Caco-2 (cell line): ENCODE data around the gene PRPF38B. TPM values are rescaled to one million over a fixed set of nuclear protein-coding genes. Genes with fewer than 3 reads are reported as not detected.

Source experiments
- BruUV-seq: library from RNA; stranded (reverse); fragments of 400-500 nt; replicated peaks from 2 replicates; lab custom pipeline; 2021; lab: Mats Ljungman, UMichigan
- CTCF ChIA-PET: fragments of 300-600 bp; sonication (Branson Sonifier 250); formaldehyde crosslinking; loops from one replicate; lab custom pipeline; 2022; ENCODE audit warnings: antibody characterized with exemption; lab: Charles Lee
- POLR2A ChIA-PET: fragments of 300-600 bp; sonication (Branson Sonifier 250); formaldehyde crosslinking; loops from one replicate; lab custom pipeline; 2022; ENCODE audit warnings: antibody characterized with exemption; lab: Charles Lee
- DNase-seq, 2 experiments: peaks; one replicate each; pipeline versions ENCODE4 v3.0.0 to v3.0.0-alpha.2; 2020 to 2022
- H3K27me3 ChIP-seq: replicated peaks from 2 replicates; pipeline ENCODE4 v1.6.0; 2011; ENCODE audit warnings: low read length; ENCODE audit not compliant: control insufficient read depth, insufficient read depth
- H3K36me3 ChIP-seq: 2 replicates; pipeline ENCODE4 v1.5.1; 2011; ENCODE audit warnings: low read length; ENCODE audit not compliant: control insufficient read depth, insufficient read depth
- H3K4me1 ChIP-seq: fragments of 250-450 bp; sonication (Bioruptor Pico); 2 replicates; pipeline ENCODE4 v1.5.1; 2020; ENCODE audit warnings: mild to moderate bottlenecking
- H3K4me3 ChIP-seq: 2 replicates; pipeline ENCODE4 v1.5.1; 2011; ENCODE audit warnings: low read depth, mild to moderate bottlenecking, control low read depth, low read length
- H3K9me3 ChIP-seq: fragments of 250-450 bp; sonication (Bioruptor Pico); 2 replicates; pipeline ENCODE4 v1.5.1; 2020; ENCODE audit warnings: mild to moderate bottlenecking, moderate library complexity
- H3K27ac Mint-ChIP-seq: one replicate; pipeline ENCODE4 v1.8.0; 2022; ENCODE audit warnings: mixed read lengths; ENCODE audit not compliant: unreplicated experiment
- H3K27me3 Mint-ChIP-seq: one replicate; pipeline ENCODE4 v1.8.0; 2022; ENCODE audit warnings: mixed read lengths; ENCODE audit not compliant: insufficient read depth, unreplicated experiment
- H3K36me3 Mint-ChIP-seq: one replicate; pipeline ENCODE4 v1.8.0; 2022; ENCODE audit warnings: mild to moderate bottlenecking, mixed read lengths; ENCODE audit not compliant: insufficient read depth, unreplicated experiment
- H3K4me1 Mint-ChIP-seq: one replicate; pipeline ENCODE4 v1.8.0; 2022; ENCODE audit warnings: low read depth, mixed read lengths; ENCODE audit not compliant: unreplicated experiment
- H3K4me3 Mint-ChIP-seq: one replicate; pipeline ENCODE4 v1.8.0; 2022; ENCODE audit warnings: mild to moderate bottlenecking, moderate library complexity, mixed read lengths; ENCODE audit not compliant: unreplicated experiment
- H3K9me3 Mint-ChIP-seq: one replicate; pipeline ENCODE4 v1.8.0; 2022; ENCODE audit warnings: mixed read lengths; ENCODE audit not compliant: unreplicated experiment
- CTCF ChIP-seq, 2 experiments: fragments of 200-600 bp in 1 of 2; IDR thresholded peaks; 1 replicate in 1 of 2; 2 replicates in 1 of 2; pipeline versions ENCODE4 v1.5.1 to v1.8.0; 2011 to 2022; ENCODE audit warnings: antibody characterized with exemption in 1 of 2, control low read depth in 1 of 2, inconsistent platforms in 1 of 2, low read depth in 1 of 2, low read length in 1 of 2, mild to moderate bottlenecking in 1 of 2, moderate library complexity in 1 of 2; ENCODE audit not compliant: insufficient read depth in 1 of 2, severe bottlenecking in 1 of 2, unreplicated experiment in 1 of 2
- intact Hi-C: fragments of 100-400 bp; cut with micrococcal nuclease; formaldehyde crosslinking; loops from one replicate; pipeline ENCODE4 v1.10.0; 2022; ENCODE audit not compliant: unreplicated experiment
- total RNA-seq: library from RNA; stranded (reverse); gene quantifications from 2 replicates; pipeline ENCODE4 v1.2.3, GENCODE V29; 2022

PRPF38B gene
- total RNA-seq, 1 experiment from 2014 or later = 37.7 TPM

GRCh38 chr1:108749081-108749480, 57.0 kb downstream of the PRPF38B start:
- Histone ChIP-seq H3K9me3 (no peaks in the 10 kb centered on the region), H3K27me3 (no peaks in the 10 kb centered on the region), H3K4me1 (no peaks in the 10 kb centered on the region), H3K4me3 (no peak overlapping the region), H3K36me3 (no peaks in the 10 kb centered on the region)
- Mint-ChIP-seq H3K9me3 (no peaks in the 10 kb centered on the region), H3K27me3 (no peaks in the 10 kb centered on the region), H3K4me3 (no peak overlapping the region), H3K4me1 (peaks cover 9% of the 10 kb centered on the region), H3K27ac (no peak overlapping the region), H3K36me3 (peaks cover 12% of the 10 kb centered on the region)
- ChIA-PET POLR2A (no interaction called here), CTCF (no interaction called here)
- intact Hi-C loops = loop anchor here (5.0 kb wide), 1 partner anchor 57 kb away; the partner anchor contains the start of gene PRPF38B
- BruUV-seq = no TSS peak
- TF ChIP-seq CTCF (IDR thresholded peaks at IDR 0.05; ENCODE audit: insufficient read depth in 1 of 2, low read depth in 1 of 2, low read length in 1 of 2, severe bottlenecking in 1 of 2, unreplicated experiment in 1 of 2) = no peak
- DNase-seq = no peak

GRCh38 chr1:108750476-108751181, 58.5 kb downstream of the PRPF38B start:
- no peak for TF ChIP-seq CTCF (IDR thresholded peaks at IDR 0.05; ENCODE audit: insufficient read depth in 1 of 2, low read depth in 1 of 2, low read length in 1 of 2, severe bottlenecking in 1 of 2, unreplicated experiment in 1 of 2)
- peaks cover 12% of the 10 kb centered on the region for H3K36me3 Mint-ChIP-seq
- Histone ChIP-seq H3K27me3 (no peaks in the 10 kb centered on the region), H3K36me3 (no peaks in the 10 kb centered on the region), H3K4me3 (no peak overlapping the region), H3K9me3 (no peaks in the 10 kb centered on the region), H3K4me1 (no peaks in the 10 kb centered on the region)
- BruUV-seq = no TSS peak
- ChIA-PET POLR2A (no interaction called here), CTCF (no interaction called here)
- H3K4me1 Mint-ChIP-seq = peaks cover 9% of the 10 kb centered on the region
- no peak for DNase-seq
- no peak overlapping the region for H3K4me3 Mint-ChIP-seq
- intact Hi-C loops = no loop called here
- H3K27ac Mint-ChIP-seq = no peak overlapping the region
- H3K27me3 Mint-ChIP-seq = no peaks in the 10 kb centered on the region
- H3K9me3 Mint-ChIP-seq = no peaks in the 10 kb centered on the region

Other genes starting within 250 kb of the PRPF38B start
- 0.57 and 0.84 TPM in 2 replicates for gene NBPF6, start 242.0 kb upstream of the PRPF38B start, total RNA-seq
- 2.8 and 3.1 TPM in 2 replicates for gene EEIG2, start 132.2 kb upstream of the PRPF38B start, total RNA-seq
- gene HENMT1, start 31.2 kb upstream of the PRPF38B start, total RNA-seq = 18.7 and 21.0 TPM in 2 replicates
- gene FNDC7, start 20.6 kb downstream of the PRPF38B start, total RNA-seq = 0.16 TPM in 1 of 2 replicates, not detected in the other
- gene STXBP3, start 54.4 kb downstream of the PRPF38B start, total RNA-seq = 24.1 and 34.3 TPM in 2 replicates
- not detected in 2 replicates for gene AKNAD1, start 164.8 kb downstream of the PRPF38B start, total RNA-seq
- 20.4 and 20.5 TPM in 2 replicates for gene GPSM2, start 184.7 kb downstream of the PRPF38B start, total RNA-seq